SW480 (cell line): Measurements from ENCODE around the gene RAI2.
A peak's percentile ranks its signal among the peaks of the same experiment; 100 is the strongest.
"Not testable (repeated sequence)": the region's sequence is repeated elsewhere in the genome, so short reads cannot be mapped to it uniquely, and the experiment has no call there.

Source experiments
- DNase-seq: peaks from one replicate; pipeline ENCODE4 v3.0.0-alpha.2; 2016; ENCODE audit warnings: low spot score

RAI2 gene

GRCh38 chrX:17828171-17828570 is 32.9 kb downstream of the RAI2 start:
- no peak for DNase-seq

- DNase-seq: no peak
Measured at GRCh38 chrX:17826609-17827496, 34.2 kb downstream of the RAI2 start.

DNA sequence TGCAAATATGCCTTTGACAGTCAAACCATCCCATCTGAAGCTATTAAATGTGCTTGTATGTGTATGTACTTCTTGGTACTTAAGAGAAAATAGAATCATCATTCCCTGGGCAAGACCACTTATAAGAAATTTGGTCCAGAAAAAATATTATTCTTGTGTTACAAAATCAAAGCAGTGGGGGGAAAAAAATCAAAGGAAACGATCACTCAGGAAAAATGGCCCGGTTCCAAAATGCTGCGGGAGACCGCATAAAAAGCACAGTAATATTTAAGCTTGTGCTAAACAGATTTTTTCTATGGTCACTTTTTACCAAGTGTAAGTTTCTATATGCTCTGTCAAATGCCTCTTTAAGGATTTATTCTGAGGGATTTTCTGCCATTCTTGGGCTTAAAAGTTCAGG is 36.1 kb downstream of the RAI2 start:
- no peak for DNase-seq

DNA sequence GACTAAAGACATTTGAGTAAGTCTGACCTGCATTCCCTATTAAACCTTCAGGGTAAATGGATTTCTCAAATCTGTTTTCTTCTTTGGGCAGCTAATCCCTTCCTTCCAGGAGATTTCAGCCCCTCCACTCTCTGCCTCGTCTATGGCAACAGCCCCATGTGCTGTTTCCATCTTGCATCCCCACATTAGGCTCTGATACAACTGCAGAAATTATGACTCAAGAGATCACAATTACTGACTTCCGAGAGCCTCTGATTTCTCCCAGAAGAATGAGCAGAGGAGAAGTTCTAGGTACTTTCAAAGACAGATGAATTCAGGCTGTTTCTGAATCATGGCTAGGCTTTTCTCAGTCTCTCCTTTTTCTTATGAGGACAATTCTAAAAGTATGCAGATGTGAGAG is 38.7 kb downstream of the RAI2 start:
- no peak for DNase-seq

GRCh38 chrX:17820100-17820499 is 41.0 kb downstream of the RAI2 start:
- no peak for DNase-seq

DNA sequence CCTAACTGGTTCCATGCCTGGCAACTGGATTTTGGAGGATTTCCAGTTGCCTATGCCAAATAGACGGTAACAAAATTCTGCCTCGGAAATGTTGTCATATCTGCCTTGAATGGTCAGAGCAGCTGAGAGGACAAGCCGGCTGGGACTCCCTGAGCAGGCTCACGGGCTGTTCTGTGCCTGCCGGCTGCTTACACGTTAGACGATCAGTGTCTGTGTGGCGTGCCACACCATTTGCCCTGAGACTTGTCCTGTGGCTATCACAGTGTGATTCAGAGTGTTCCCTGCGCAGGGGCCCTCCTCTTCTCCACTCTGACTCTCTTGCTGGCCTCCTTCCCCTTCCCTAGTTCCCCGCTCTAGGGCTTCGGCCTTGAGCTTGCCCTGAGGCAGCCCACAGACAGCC is 42.4 kb downstream of the RAI2 start:
- DNase-seq: no peak

DNA sequence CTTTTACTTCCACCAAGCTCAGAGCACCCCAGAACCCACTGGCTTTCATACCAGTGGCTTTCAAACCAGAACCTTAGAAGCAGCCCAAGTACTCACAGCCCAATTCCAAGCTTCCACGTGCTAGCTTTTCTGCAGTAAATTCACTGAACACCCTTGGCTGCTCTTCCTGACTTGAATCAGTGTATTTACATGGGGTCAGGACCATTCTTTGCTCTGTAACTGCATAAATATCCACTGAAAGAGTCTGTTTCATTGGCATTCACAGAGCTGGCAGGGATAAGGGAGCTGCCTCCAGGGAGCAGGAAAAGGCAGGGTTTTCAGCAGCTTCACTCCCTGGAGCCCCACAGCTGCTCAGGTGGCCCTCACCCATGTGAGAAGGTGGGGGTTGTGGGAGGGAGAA is 43.8 kb downstream of the RAI2 start:
- no peak for DNase-seq

DNA sequence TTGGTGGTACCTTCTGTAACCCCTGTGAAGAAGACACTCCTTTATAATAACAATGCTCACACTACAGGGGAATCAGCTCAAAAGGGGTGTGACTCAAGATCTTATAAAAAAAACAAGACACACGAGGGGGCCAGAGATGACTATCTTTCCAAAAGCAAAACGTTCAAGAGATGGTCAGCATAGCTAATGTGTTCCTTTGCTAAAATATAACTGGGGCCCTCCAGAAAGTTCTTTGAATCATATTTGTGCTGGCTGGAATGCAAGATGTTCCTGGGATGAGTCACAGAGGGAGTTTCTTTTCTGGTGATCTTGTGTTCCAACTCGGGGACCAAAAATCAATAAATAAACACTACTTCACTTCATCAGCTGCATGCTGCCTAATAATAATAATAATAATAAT is 46.5 kb downstream of the RAI2 start:
- no peak for DNase-seq

- DNase-seq: no peak
Measured at GRCh38 chrX:17814059-17814458, 47.0 kb downstream of the RAI2 start.

DNA sequence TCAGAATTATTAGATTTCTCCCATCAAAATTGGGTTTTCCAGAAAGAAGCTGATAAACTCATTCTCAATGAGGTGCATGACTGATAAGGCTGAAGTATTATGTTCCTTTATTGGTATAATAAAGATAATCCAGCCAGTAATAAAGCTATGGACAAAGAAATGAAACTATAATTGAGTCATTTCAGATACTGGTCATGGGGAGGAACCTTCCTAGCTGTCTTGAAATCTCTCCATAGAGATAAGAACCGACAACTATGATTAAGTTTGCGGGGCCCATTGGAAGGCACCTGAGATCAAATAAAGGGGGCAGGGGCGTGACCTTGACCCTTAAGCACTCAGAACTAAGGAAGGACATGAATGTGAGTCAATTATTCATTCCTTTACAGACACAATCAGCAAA is 47.8 kb downstream of the RAI2 start:
- no peak for DNase-seq

DNA sequence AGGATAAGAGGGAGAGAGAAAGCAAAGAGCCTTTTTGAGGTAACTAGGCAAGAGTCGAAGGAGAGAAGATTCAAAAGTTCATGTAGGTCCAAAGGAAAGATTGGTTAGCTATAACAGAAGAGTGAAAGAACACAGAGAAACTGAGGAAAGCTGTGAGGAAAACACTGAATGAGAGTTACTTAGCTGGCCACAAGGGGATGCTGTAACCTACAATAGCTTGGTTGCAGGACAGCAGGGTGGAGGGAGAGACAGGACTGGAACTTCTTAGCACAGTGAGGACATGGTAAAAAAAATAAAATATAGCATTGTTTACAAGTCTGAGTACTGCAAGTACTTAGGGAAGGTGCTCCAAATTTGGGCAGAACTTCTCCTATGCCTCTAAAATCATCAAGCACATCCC is 48.3 kb downstream of the RAI2 start:
- no peak for DNase-seq

DNA sequence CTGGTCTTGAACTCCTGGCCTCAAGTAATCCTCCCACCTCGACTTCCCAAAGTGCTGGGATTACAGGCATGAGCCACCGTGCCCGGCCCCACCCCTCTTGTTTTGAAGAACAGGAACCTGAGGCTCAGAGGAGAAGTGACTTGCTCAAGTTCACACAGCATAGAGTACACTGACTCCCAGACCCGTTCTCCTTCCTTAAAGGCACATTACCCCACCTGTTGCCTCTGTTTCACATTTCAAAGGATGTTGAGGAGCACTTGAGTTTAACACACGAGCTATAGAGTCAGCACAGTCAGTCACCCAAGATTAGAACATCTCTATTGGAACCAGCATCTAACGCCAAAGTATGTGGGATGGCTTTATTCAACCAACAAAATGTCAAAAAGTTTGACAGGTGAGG is 51.1 kb downstream of the RAI2 start:
- DNase-seq: no peak

DNA sequence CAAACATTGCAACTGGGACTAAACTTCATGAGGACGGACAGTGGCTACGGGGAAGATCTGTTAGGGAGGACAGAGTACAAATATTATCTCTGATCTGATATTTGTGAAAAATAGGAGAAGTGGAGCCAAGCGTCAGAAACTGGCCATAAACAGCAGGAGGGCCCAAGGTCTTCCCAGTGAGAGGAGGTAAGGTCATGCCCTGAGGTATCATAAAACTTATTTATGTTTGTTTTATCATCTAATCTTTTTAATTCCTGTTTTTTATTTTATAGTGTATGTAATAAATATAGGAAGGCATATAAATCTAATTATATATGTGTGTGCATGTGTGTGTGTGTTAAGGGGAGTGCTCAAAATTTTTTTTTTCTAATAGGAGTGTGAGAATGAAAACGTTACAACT is 51.8 kb downstream of the RAI2 start:
- no peak for DNase-seq

- DNase-seq: no peak
Measured at GRCh38 chrX:17805120-17805519, 56.0 kb downstream of the RAI2 start.

GRCh38 chrX:17803449-17803848 is 57.6 kb downstream of the RAI2 start:
- DNase-seq: no peak

GRCh38 chrX:17802756-17803155 is 58.3 kb downstream of the RAI2 start:
- no peak for DNase-seq

DNA sequence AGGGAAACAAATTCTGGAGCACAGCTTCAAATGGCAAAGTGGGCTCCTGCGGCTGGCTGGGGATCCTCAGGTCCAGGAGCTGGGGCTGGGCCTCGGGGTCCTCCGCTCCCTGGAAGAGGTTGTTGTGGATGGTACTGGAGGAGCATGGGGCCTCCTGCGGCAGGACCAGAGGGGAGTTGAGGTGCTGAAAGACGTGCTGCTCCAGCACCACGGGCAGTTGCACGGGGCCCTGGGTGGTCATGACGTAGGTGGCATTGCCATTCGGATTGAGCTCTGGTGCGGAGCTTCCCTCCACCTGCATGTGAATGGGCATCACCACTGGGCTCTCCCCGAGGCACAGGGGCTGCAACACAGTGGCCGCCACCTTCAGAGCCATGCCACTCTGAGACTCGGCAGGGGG is 59.7 kb downstream of the RAI2 start:
- no peak for DNase-seq

DNA sequence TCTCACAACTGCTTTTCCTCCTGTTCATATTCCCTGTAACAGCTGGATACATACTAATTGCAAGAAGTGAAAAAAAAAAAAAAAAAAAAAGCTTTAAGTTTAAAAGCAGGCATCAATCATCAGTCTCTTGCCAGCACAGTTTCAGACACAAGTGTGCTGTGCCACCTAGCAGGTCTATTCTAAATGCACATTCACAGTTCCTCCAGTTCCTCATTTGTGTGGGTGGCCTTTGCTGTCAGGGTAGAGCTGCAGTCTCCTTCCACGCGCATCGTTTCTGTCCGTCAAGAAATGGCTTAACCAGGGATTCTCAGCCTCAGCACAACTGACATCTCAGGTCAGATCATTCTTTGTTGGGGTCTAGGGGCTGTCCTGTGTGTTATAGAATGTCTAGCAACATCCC is 62.2 kb downstream of the RAI2 start:
- no peak for DNase-seq

- DNase-seq: no peak
Measured at GRCh38 chrX:17792826-17793225, 68.3 kb downstream of the RAI2 start.

DNA sequence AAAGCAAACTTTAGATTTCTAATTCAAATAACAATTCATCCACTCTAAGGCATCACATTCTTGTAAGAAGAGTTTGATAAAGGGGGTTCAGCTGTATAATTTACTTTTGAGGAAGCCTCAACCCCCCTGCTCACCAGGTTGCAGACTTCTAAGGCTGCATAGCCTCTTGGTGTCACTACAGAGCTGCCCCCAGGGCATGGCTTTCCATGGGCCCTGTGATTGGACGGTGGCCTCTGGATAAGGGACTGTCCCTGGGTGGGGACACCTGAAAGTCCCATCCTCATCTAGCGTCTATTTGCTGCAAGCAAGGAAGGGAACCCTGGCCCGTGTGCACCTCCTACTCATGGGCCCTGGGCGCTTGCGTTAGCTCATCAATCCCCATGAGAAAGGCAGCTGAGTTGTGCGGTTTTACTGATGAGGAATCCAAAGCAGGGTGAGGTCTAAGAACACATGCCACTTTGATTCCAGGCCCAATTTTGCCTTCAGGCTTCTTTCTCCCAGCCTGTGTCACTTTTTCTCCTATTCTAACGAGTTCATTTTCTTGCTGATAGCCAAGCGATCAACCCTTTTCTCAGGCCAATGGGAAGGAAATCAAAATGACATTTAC is 72.0 kb downstream of the RAI2 start:
- no peak for DNase-seq

- peak; percentile 9 for DNase-seq
Measured at GRCh38 chrX:17788439-17788838, 72.7 kb downstream of the RAI2 start.

DNA sequence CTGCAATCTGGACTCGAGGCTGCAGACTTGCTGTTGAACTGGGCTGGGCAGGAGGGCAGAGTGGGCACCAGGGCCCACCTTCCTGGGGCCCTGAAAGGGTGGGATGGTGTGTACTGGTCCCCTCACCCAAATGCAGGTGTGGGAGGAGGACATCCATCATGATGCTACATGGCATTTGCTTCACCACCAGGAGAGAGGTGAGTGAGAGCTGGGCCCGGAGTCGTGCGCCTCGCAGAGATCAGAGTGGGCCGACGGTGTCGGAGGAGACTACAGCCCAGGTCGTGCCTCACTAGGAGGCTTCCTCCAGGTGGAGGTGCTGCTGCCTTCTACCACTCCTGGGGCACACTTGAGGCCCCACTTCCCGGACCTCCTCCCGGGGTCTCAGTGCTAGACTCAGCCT is 73.5 kb downstream of the RAI2 start:
- no peak for DNase-seq

- DNase-seq: not testable (repeated sequence)
Measured at GRCh38 chrX:17786554-17787347, 74.3 kb downstream of the RAI2 start.
